Effector memory CD4-positive, alpha-beta T cell (primary cell): Measurements from ENCODE around the gene FOXL2.

Experiments
- DNase-seq, 3 donors: peaks; one replicate each; pipeline ENCODE4 v3.0.0-alpha.2; 2020
- H3K27ac ChIP-seq: 2 replicates; pipeline ENCODE4 v1.7.0; 2013; ENCODE audit warnings: mild to moderate bottlenecking, low read length, moderate library complexity; ENCODE audit not compliant: insufficient read depth, poor library complexity, severe bottlenecking
- H3K27me3 ChIP-seq: replicated peaks from 2 replicates; pipeline ENCODE4 v1.7.0; 2013; ENCODE audit warnings: mild to moderate bottlenecking, low read length; ENCODE audit not compliant: insufficient read depth, control insufficient read depth, poor library complexity, severe bottlenecking
- H3K36me3 ChIP-seq: 2 replicates; pipeline ENCODE4 v1.7.0; 2013; ENCODE audit warnings: mild to moderate bottlenecking, low read length, moderate library complexity; ENCODE audit not compliant: control insufficient read depth, insufficient read depth
- H3K4me1 ChIP-seq: 2 replicates; pipeline ENCODE4 v1.7.0; 2013; ENCODE audit warnings: low read length, mild to moderate bottlenecking; ENCODE audit not compliant: control insufficient read depth, insufficient read depth, poor library complexity, severe bottlenecking
- H3K4me3 ChIP-seq: 2 replicates; pipeline ENCODE4 v1.7.0; 2013; ENCODE audit warnings: low read length, low read depth, mild to moderate bottlenecking; ENCODE audit not compliant: insufficient read depth, poor library complexity, severe bottlenecking
- H3K9me3 ChIP-seq: 2 replicates; pipeline ENCODE4 v1.7.0; 2013; ENCODE audit warnings: mild to moderate bottlenecking, low read length, moderate library complexity; ENCODE audit not compliant: control insufficient read depth

The FOXL2 gene

DNA sequence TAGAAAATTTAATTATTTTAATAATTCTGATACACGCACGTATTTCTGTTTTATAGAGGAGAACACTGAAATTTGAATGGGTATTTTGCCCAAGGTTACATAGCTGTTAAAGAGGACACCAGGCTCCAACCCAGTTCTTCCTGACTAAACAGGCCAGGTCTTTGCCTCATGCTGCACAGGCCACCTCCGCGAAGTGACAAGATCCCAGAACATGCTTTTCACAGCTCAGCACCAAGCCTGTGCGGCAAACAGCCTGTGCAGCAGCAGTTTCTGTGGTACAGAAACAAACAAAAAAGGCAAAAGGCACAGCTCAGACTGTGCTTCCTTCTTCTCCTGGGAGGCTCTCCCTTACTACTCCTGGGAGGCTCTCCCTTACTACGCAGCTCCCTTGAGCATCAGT is 6.5 kb downstream of the FOXL2 start:
- DNase-seq = no peak
- Histone ChIP-seq H3K9me3 (no peaks in the 10 kb centered on the region), H3K4me1 (peaks cover 59% of the 10 kb centered on the region), H3K27me3 (peaks cover 96% of the 10 kb centered on the region), H3K4me3 (no peak overlapping the region), H3K36me3 (no peaks in the 10 kb centered on the region), H3K27ac (no peak overlapping the region)

DNA sequence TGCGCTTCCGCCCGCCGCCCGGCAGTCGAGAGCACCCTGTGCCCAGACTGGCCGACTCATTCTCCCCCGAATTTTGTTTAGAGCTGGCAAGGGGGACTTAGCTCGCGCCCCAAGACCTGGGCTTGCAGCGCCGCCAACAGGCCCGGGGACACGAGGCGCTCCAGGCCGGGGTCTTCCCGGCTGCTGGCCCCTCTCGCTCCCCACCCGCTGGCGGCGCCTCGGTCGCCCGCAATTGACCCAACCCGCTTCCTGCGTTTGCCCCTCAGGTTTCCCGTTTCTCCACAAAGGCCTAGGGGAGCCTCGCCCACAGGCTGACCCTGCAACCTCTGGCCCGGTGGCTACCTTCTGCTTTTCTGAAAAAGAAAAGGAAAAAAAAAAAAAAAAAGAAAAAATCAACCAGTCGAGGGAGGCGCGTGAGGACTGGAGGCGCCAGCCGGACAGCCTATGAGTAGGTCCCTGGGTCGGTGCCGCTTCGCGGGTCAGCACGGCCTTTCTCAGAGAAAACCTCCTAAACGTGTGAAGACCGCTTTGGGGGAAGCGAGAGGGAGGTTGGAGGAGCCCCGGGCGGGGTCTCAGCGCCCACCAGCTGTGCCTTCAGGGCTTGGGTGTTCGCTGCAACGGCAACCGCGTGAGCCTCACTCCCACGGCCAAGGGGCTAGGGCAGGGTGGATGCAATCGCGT is 7.2 kb downstream of the FOXL2 start:
- Histone ChIP-seq H3K9me3 (no peaks in the 10 kb centered on the region), H3K4me3 (no peak overlapping the region), H3K4me1 (peaks cover 51% of the 10 kb centered on the region), H3K36me3 (no peaks in the 10 kb centered on the region), H3K27me3 (peaks cover 90% of the 10 kb centered on the region), H3K27ac (no peak overlapping the region)
- DNase-seq = no peak

DNA sequence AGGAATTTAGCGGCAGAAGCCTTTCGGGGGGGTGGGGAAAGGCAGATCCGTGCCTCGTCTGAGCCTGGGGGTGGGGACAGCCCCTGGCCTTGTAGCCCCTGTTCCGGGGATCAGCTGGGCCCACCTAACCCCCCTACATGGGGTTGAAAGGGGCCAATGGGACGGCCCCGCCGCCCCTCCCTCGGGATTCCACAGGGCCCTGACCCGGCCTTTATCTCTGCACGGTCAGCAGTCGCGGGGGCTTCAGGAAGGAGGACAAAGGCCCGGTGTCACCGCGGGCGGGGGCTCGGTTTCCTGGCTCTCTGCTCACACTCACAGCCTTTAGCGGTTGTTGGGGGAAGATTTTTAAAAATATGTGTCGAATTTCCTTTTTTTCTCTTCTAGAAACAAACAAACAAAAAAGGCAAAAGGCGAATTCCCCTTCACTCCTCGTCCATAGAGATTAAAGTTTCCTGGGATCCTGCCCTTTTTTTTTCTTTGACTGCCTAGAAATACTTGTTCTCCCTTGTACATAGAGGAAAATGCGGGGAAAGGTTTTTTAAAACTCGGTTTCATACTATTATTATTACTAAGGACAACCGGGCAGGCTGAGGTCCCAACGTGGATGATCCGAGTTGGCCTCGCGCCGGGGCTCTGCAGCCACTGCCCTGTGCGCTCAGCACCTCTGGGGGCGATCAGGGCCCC is 7.9 kb downstream of the FOXL2 start:
- Histone ChIP-seq H3K9me3 (no peaks in the 10 kb centered on the region), H3K4me1 (peaks cover 45% of the 10 kb centered on the region), H3K27me3 (peaks cover 83% of the 10 kb centered on the region), H3K27ac (no peak overlapping the region), H3K36me3 (no peaks in the 10 kb centered on the region), H3K4me3 (peak overlapping the region; percentile 13)
- no peak for DNase-seq

DNA sequence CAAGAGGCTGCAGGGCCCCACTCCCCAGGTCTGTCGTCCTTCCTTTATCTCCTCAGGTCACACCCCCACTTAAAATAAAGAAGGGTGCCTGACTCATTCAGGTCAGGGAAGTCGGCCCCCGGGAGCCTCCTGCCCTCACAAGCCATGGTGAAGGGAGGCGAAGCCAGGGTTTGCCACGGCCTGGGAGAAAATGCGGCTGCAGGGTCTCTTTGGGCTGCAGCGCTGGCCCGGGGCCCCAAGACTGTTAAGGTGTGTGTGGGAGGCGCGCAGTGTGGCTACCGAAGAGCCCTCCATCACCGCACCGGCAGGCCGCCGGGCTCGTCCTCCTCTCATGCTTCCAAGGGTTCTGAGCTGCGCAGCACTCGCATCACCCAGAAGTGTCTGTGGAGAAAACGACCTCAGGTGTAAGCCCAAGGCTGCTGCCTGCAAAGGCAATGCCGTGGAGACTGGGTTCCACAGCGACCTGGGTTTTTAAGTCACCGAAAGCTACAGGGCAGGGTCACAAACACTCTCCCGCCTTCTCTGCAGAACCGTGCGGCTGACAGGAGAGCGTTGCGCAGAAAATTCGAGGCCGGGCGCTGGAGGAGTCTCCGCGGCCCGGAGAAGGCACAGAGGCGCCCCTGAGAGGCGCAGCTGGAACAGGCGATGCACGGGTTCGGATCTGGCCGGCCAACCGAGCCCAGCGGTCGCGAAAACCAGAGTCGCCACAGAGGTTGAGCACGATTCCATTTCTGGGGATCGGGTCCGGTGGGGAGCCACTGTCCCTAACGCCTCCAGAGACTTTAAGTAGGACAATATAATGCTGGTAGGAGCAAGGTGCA is 8.7 kb downstream of the FOXL2 start:
- Histone ChIP-seq H3K27ac (no peak overlapping the region), H3K4me1 (peaks cover 41% of the 10 kb centered on the region), H3K27me3 (peaks cover 76% of the 10 kb centered on the region), H3K9me3 (no peaks in the 10 kb centered on the region), H3K36me3 (no peaks in the 10 kb centered on the region), H3K4me3 (peak overlapping the region; percentile 13)
- no peak for DNase-seq

DNA sequence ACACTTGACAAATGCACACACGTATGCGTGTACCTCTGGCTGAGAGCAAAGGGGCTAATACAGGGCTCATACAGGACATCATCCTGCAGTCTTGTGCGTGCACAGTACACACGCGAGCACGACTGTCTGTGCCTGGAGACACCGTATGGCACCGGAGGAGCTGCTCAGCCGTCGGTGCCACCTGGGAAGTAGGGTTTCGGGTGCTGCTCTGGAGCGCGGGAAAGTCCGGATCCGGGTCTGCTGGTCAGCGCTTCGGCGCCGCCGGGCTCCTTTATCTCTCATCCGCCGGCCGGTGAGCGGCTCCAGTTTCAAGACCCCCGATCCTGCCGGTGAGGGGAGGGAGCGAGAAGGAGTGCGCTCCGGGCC is 9.3 kb downstream of the FOXL2 start:
- no peak for DNase-seq
- no peaks in the 10 kb centered on the region for H3K36me3 ChIP-seq
- H3K9me3 ChIP-seq = no peaks in the 10 kb centered on the region
- no peak overlapping the region for H3K27ac ChIP-seq
- H3K4me1 ChIP-seq = peaks cover 41% of the 10 kb centered on the region
- peak overlapping the region; percentile 7 for H3K4me3 ChIP-seq
- H3K27me3 ChIP-seq = peaks cover 70% of the 10 kb centered on the region

DNA sequence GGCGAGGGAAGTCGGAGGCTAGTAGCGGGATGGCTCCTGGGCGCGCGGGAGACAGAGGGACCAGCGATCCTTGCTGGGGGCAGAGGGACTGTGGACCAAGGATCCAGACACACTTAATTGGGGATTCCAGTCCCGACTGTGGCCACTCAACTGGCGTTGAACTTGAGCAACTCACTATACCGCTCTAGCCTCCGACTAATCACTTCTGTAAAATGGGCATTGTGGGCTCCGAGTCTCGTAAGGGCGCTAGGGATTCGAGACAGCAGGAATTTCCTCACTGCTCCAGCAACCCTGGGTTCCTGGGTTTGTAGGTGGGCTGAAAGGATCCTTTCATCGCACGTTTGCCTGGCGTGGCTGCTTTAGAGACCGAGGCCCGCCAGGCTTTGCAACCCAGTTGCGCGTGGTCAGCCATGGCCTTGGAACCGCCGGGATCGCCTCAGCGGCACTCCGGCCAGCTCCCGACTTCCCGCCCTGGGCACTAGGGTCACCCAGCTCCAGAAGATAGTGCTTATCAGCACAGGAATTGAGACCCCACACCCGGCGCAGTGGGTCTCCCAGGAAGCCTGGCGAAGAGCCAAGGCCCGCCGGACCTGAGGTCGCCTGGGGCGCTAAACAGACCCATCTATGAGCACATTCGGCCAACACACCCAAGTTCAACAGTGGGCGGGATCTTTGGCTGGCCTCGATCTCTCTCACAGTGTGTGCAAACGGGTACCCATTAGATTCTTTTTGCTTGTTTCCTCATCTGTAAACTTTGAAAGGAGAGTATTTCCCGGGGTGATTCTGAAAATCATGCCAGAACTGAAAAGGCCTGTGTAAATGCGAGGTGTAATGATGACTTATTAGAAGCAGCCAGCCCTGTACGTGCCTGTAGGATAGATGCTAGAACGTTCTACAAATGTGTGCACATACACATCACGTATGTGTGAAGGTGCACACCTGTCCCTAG is 9.9 kb downstream of the FOXL2 start:
- no peaks in the 10 kb centered on the region for H3K36me3 ChIP-seq
- peaks cover 41% of the 10 kb centered on the region for H3K4me1 ChIP-seq
- no peak overlapping the region for H3K27ac ChIP-seq
- H3K4me3 ChIP-seq = peak overlapping the region; percentile 43
- peaks cover 64% of the 10 kb centered on the region for H3K27me3 ChIP-seq
- DNase-seq = no peak
- H3K9me3 ChIP-seq = no peaks in the 10 kb centered on the region

DNA sequence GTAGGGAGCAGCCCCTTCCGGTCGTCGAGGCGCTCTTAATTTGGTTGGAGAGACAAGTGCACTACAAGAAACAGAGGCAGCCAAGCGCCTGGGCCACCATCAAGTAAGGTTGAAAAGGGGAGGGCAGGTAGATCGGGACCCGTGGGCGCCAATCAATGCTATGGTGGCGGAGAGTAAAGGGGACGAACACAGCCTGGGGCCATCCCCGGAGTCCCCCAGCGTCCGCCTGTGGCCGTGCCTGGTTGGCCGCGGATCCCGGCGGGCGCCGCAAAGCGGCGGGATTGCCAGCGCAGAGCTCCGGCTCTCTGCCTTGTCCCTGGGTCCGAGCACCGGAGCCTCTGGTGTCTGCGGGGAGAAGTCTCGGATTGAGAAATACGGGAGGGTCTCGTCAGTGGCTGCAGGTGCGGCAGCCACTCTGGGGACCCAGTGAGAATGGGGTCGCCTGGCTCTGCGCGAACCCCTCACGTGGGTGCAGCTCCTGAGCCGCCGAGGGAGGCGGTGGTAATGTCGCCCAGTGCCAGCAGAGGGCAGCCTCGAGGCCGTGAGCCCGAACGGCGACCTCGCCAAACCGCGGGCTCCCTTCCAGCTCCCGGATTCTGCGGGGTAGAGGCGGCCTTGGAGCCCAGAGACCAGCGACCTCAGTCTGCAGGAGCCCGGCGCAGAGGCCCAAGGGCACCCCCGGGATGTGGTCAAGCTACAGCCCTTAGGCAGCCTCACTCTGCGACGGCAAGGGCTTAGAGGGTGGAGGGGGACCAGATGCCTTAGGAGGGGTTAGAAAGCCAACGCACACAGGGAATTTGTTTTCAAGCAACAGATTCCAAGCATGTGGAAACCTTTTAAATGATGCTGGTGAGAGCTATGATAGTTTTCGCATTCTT is 10.8 kb downstream of the FOXL2 start:
- Histone ChIP-seq H3K9me3 (no peaks in the 10 kb centered on the region), H3K4me3 (peak overlapping the region; percentile 43), H3K4me1 (peaks cover 41% of the 10 kb centered on the region), H3K27ac (no peak overlapping the region), H3K27me3 (peaks cover 56% of the 10 kb centered on the region), H3K36me3 (no peaks in the 10 kb centered on the region)
- DNase-seq = peak; percentile 28 to 48 (median 39)

DNA sequence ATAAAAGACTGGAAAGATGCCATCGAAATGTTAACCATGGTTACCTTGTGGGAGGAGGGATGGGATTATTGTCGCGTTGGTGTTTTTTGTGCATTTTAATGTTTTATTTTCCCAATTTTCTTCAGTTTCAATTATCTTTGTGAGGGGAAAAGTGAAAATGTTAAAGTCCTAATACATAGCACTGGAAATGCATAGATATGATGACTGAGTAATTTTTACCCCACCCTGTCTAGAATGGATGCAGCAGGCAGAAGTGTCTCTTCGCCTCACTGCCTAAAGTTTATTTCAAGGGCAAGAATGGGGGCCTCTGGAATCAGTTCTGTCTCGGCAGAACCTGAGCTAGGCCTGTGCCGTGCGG is 11.5 kb downstream of the FOXL2 start:
- no peaks in the 10 kb centered on the region for H3K36me3 ChIP-seq
- H3K4me1 ChIP-seq = peaks cover 41% of the 10 kb centered on the region
- H3K27ac ChIP-seq = no peak overlapping the region
- peaks cover 51% of the 10 kb centered on the region for H3K27me3 ChIP-seq
- no peak overlapping the region for H3K4me3 ChIP-seq
- DNase-seq = no peak
- H3K9me3 ChIP-seq = no peaks in the 10 kb centered on the region
